ENCODE measurements around the gene ABHD17C.

- no peak for TF ChIP-seq CTCF (IDR thresholded peaks at IDR 0.05)
- no peak for TF ChIP-seq POLR2A (IDR thresholded peaks at IDR 0.05)
- TF ChIP-seq EP300 (IDR thresholded peaks at IDR 0.05) = no peak
These were observed 95.9 kb downstream of the ABHD17C start for GRCh38 chr15:80791004-80791403.

Data from tibial nerve (tissue), 4 donors.